K562 (cell line): ENCODE data around the gene SMIM35. TPM values are rescaled to one million over a fixed set of nuclear protein-coding genes. Genes with fewer than 3 reads are reported as not detected.

Experiments used
- ATAC-seq: fragments of 200-7000 bp; cut with Tn5 transposase; 3 replicates; pipeline ENCODE4 v1.9.1; 2020; ENCODE audit warnings: moderate library complexity
- BruUV-seq: library from RNA; stranded (reverse); fragments of 400-500 nt; replicated peaks from 2 replicates; lab custom pipeline; 2021; lab: Mats Ljungman, UMichigan
- CTCF ChIA-PET: fragments of 300-600 bp; formaldehyde crosslinking; extraction: SDS; loops from one replicate; lab custom pipeline; 2021; ENCODE audit warnings: low intra/inter-chr PET ratio; lab: Yijun Ruan, JAX
- POLR2A ChIA-PET: fragments of 300-600, 350-650 bp; sonication (Branson Sonifier 250); formaldehyde crosslinking; extraction: SDS; loops from one replicate; lab custom pipeline; 2021; ENCODE audit warnings: antibody characterized with exemption, inconsistent platforms; lab: Yijun Ruan, JAX
- DNase-seq, 4 experiments: peaks; one replicate each; pipeline versions ENCODE4 v3.0.0 to v3.0.0-alpha.2; 2011 to 2018; ENCODE audit warnings: low spot score in 3 of 4, mixed read lengths in 3 of 4; ENCODE audit errors: extremely low read depth in 1 of 4
- FAIRE-seq: peaks from 2 replicates; lab custom pipeline; 2011; peaks lifted over from hg19 to GRCh38; lab: Jason Lieb, UNC
- H2AFZ ChIP-seq: 2 replicates; pipeline ENCODE4 v1.6.0; 2011; ENCODE audit warnings: low read depth, low read length, control low read depth, inconsistent platforms
- H3K27ac ChIP-seq: fragments of 200-600 bp; 3 replicates; pipeline ENCODE4 v1.8.0; 2011; ENCODE audit warnings: low read depth, mild to moderate bottlenecking, control low read depth, inconsistent platforms, low read length, moderate library complexity, mixed read lengths; ENCODE audit errors: extremely low read depth
- H3K27me3 ChIP-seq, 2 experiments: fragments of 300-600 bp in 1 of 2; 2 replicates in 1 of 2; 3 replicates in 1 of 2; pipeline versions ENCODE4 v1.6.0 to v1.8.0; 2011; ENCODE audit warnings: inconsistent platforms in 2 of 2, low read length in 2 of 2, mild to moderate bottlenecking in 1 of 2, mixed read lengths in 1 of 2, moderate library complexity in 1 of 2; ENCODE audit not compliant: control insufficient read depth in 2 of 2, insufficient read depth in 2 of 2
- H3K36me3 ChIP-seq: fragments of 300-600 bp; 3 replicates; pipeline ENCODE4 v1.8.0; 2011; ENCODE audit warnings: mild to moderate bottlenecking, low read length, inconsistent platforms; ENCODE audit not compliant: control insufficient read depth, insufficient read depth
- H3K4me1 ChIP-seq, 2 experiments: fragments of 200-600 bp in 1 of 2; replicated peaks in 1 of 2; 2 replicates in 1 of 2; 3 replicates in 1 of 2; pipeline versions ENCODE4 v1.5.1 to v1.8.0; 2011; ENCODE audit warnings: inconsistent platforms in 2 of 2, low read length in 2 of 2, mild to moderate bottlenecking in 1 of 2, mixed read lengths in 1 of 2, moderate library complexity in 1 of 2; ENCODE audit not compliant: control insufficient read depth in 2 of 2, insufficient read depth in 2 of 2
- H3K4me2 ChIP-seq: 2 replicates; pipeline ENCODE4 v1.6.1; 2011; ENCODE audit warnings: low read length, control low read depth, inconsistent platforms, mixed read lengths; ENCODE audit not compliant: insufficient read depth
- H3K4me3 ChIP-seq: fragments of 200-600 bp; sonication (generic), shearing (Covaris generic); 2 replicates; pipeline ENCODE4 v1.5.1; 2016; ENCODE audit warnings: control low read depth, inconsistent platforms
- H3K79me2 ChIP-seq: fragments of 200-600 bp; 3 replicates; pipeline ENCODE4 v1.8.0; 2011; ENCODE audit warnings: low read length, inconsistent platforms; ENCODE audit not compliant: control insufficient read depth, insufficient read depth
- H3K9ac ChIP-seq, 2 experiments: 2 replicates each; pipeline versions ENCODE4 v1.6.0 to v1.6.1; 2011; ENCODE audit warnings: low read depth in 2 of 2, low read length in 2 of 2, control low read depth in 1 of 2, inconsistent platforms in 1 of 2, mild to moderate bottlenecking in 1 of 2, mixed read lengths in 1 of 2; ENCODE audit not compliant: insufficient read depth in 1 of 2
- H3K9me1 ChIP-seq: one replicate; pipeline ENCODE4 v1.6.0; 2011; ENCODE audit warnings: inconsistent platforms, mild to moderate bottlenecking, low read length, moderate library complexity; ENCODE audit not compliant: control insufficient read depth, insufficient read depth
- H3K9me3 ChIP-seq: replicated peaks from 2 replicates; pipeline ENCODE4 v1.5.1; 2011; ENCODE audit warnings: low read depth, low read length, inconsistent platforms; ENCODE audit not compliant: control insufficient read depth, insufficient read depth
- H4K20me1 ChIP-seq: replicated peaks from 2 replicates; pipeline ENCODE4 v1.6.1; 2011; ENCODE audit warnings: low read length, inconsistent platforms, mixed read lengths; ENCODE audit not compliant: control insufficient read depth, insufficient read depth
- BCLAF1 ChIP-seq, 2 experiments: fragments of 450-650 bp in 1 of 2; IDR thresholded peaks; 2 replicates each; pipeline ENCODE4 v1.6.1; 2011 to 2017; ENCODE audit warnings: low read depth in 2 of 2, antibody characterized with exemption in 1 of 2, borderline replicate concordance in 1 of 2, low read length in 1 of 2, mild to moderate bottlenecking in 1 of 2, mixed read lengths in 1 of 2; ENCODE audit not compliant: control insufficient read depth in 1 of 2
- E2F4 ChIP-seq: sonication (generic); formaldehyde crosslinking; IDR thresholded peaks from 2 replicates; pipeline ENCODE4 v1.8.0; 2022; ENCODE audit warnings: mild to moderate bottlenecking, low read depth, missing genetic modification reagents
- GABPB2 ChIP-seq: fragments of 250-450 bp; sonication (Bioruptor Pico); conservative IDR thresholded peaks from 2 replicates; pipeline ENCODE4 v1.5.1; 2021; ENCODE audit warnings: mild to moderate bottlenecking
- GTF2B ChIP-seq: IDR thresholded peaks from 2 replicates; pipeline ENCODE4 v1.6.1; 2011; ENCODE audit not compliant: insufficient read length; ENCODE audit errors: extremely low read depth
- HLTF ChIP-seq: fragments of 450-650 bp; IDR thresholded peaks from 2 replicates; pipeline ENCODE4 v1.6.1; 2016
- MAFK ChIP-seq: IDR thresholded peaks from 2 replicates; pipeline ENCODE4 v1.6.1; 2011; ENCODE audit warnings: low read length, improper control_type of control experiment
- NCOA4 ChIP-seq: fragments of 450-650 bp; IDR thresholded peaks from 2 replicates; pipeline ENCODE4 v1.6.1; 2018; ENCODE audit warnings: mild to moderate bottlenecking; ENCODE audit not compliant: partially characterized antibody
- PHB ChIP-seq: fragments of 250-450 bp; sonication (Bioruptor Pico); IDR thresholded peaks from 2 replicates; pipeline ENCODE4 v1.5.0; 2021
- PYGO2 ChIP-seq: fragments of 450-650 bp; IDR thresholded peaks from 2 replicates; pipeline ENCODE4 v1.6.1; 2016; ENCODE audit warnings: mild to moderate bottlenecking, missing genetic modification characterization, moderate library complexity, missing compliant biosample characterization
- SFPQ ChIP-seq: fragments of 200-400 bp; formaldehyde crosslinking; IDR thresholded peaks from 2 replicates; pipeline ENCODE4 v1.6.1; 2017; ENCODE audit warnings: mild to moderate bottlenecking, low read depth, low read length, moderate library complexity
- SRSF1 ChIP-seq: fragments of 200-400 bp; formaldehyde crosslinking; IDR thresholded peaks from 2 replicates; pipeline ENCODE4 v1.6.1; 2017; ENCODE audit warnings: mild to moderate bottlenecking, low read depth, low read length, moderate library complexity
- ZNF282 ChIP-seq: sonication (generic); formaldehyde crosslinking; IDR thresholded peaks from 2 replicates; pipeline ENCODE4 v1.8.1; 2023; ENCODE audit warnings: missing genetic modification reagents
- ZNF316 ChIP-seq: fragments of 450-650 bp; IDR thresholded peaks from 2 replicates; pipeline ENCODE4 v1.6.1; 2016
- ZNF324 ChIP-seq: fragments of 250-450 bp; sonication (Bioruptor Pico); IDR thresholded peaks from 2 replicates; pipeline ENCODE4 v1.4.0; 2020; ENCODE audit warnings: mild to moderate bottlenecking
- ZNF589 ChIP-seq: fragments of 200-800 bp; sonication (Bioruptor generic); IDR thresholded peaks from 2 replicates; pipeline ENCODE4 v1.6.1; 2016; ENCODE audit warnings: low read depth, missing genetic modification characterization, missing compliant biosample characterization
- ZNF778 ChIP-seq: fragments of 450-650 bp; formaldehyde crosslinking; IDR thresholded peaks from 2 replicates; pipeline ENCODE4 v1.4.0; 2020; ENCODE audit warnings: mild to moderate bottlenecking, moderate library complexity
- ZNF780A ChIP-seq: fragments of 250-450 bp; sonication (Bioruptor Pico); IDR thresholded peaks from 2 replicates; pipeline ENCODE4 v1.5.0; 2021; ENCODE audit warnings: mild to moderate bottlenecking
- WGBS: fragments of 100-300 bp; shearing (Covaris generic); methylation state at CpG from one replicate; pipeline ENCODE4 v1.1.6; 2016; ENCODE audit warnings: low coverage, mixed read lengths; ENCODE audit not compliant: insufficient coverage; ENCODE audit errors: missing lambda C conversion rate; 5-methylcytosine and 5-hydroxymethylcytosine counted together
- in situ Hi-C: fragments of 300-500 bp; cut with MboI; formaldehyde crosslinking; loops from 4 replicates; pipeline ENCODE4 v1.15.0; 2018; ENCODE audit warnings: inconsistent platforms, mixed read lengths
- intact Hi-C: fragments of 100-400 bp; cut with micrococcal nuclease; formaldehyde crosslinking; loops from 2 replicates; pipeline ENCODE4 v1.14.2; 2022
- polyA plus RNA-seq, 8 experiments: library from polyadenylated mRNA; depleted of rRNA in 4 of 8; stranded (reverse) in 5 of 8; unstranded in 3 of 8; fragments of >200 nt; fragmentation: Nextera tagmentation in 2 of 8; fragmentation: Illumina TruSeq in 1 of 8; extraction: Ambion mirVana in 2 of 8; extraction: Trizol in 1 of 8; gene quantifications; 2 replicates each; pipeline versions ENCODE4 v1.2.1 to v1.2.3, GENCODE V29; 2011 to 2014; ENCODE audit warnings: inconsistent platforms in 1 of 8, missing spikeins in 1 of 8
- total RNA-seq, 7 experiments: library from RNA; depleted of rRNA in 6 of 7; stranded (reverse); fragments of >200 nt in 6 of 7; fragmentation: Illumina TruSeq in 2 of 7; extraction: Trizol in 2 of 7; gene quantifications; 2 replicates each; pipeline versions ENCODE4 v1.2.1 to v1.2.3, GENCODE V29; 2011 to 2021; ENCODE audit warnings: low replicate concordance in 1 of 7

The SMIM35 gene
- total and polyA plus RNA-seq, 9 of the 15 experiments (the other 6 are each of a cell fraction or from before 2014, with no cell fraction given), result 0.03 TPM; not detected in 7

GRCh38 chr11:118003456-118003855 is 83.3 kb downstream of the SMIM35 start:
- CTCF ChIA-PET, result no interaction called here
- FAIRE-seq, result no peak
- TF ChIP-seq BCLAF1 (IDR thresholded peaks at IDR 0.05; ENCODE audit: borderline replicate concordance in 1 of 2, control insufficient read depth in 1 of 2, low read depth in 2 of 2, low read length in 1 of 2) (0 out of 4 replicates have a peak, but pooled peaks of 1 of the 2 experiments have one; percentile 18), MAFK (peak; percentile 19; the same call in 1 of the 2 replicates), ZNF589 (CRISPR knock-in tag) (peak; percentile 15; the same call in 1 of the 2 replicates), GABPB2 (no peak), PYGO2 (tag) (no peak), GTF2B (no peak), PHB (no peak), ZNF778 (CRISPR knock-in tag) (no peak), ZNF282 (CRISPR knock-in tag) (no peak), NCOA4 (peak; percentile 12), SRSF1 (no peak), ZNF316 (peak; percentile 84), SFPQ (no peak), ZNF780A (CRISPR knock-in tag) (no peak), E2F4 (no peak), ZNF324 (no peak), HLTF (no peak)

More at GRCh38 chr11:118003456-118003855, 83.3 kb downstream of the SMIM35 start:
- Histone ChIP-seq H3K4me3 (no peak overlapping the region), H3K4me2 (peak overlapping the region; percentile 73), H3K9ac (peak overlapping the region in 1 of 2 experiments; percentile 68; a peak in 2 of 4 replicates), H2AFZ (peak overlapping the region; percentile 79), H3K9me1 (no peaks in the 10 kb centered on the region), H3K79me2 (no peaks in the 10 kb centered on the region), H4K20me1 (no peaks in the 10 kb centered on the region), H3K27ac (peak overlapping the region; percentile 90), H3K9me3 (no peaks in the 10 kb centered on the region; the same call in 1 of the 2 replicates), H3K36me3 (no peaks in the 10 kb centered on the region; the same call in 2 of the 3 replicates), H3K27me3 (no peaks in the 10 kb centered on the region), H3K4me1 (peaks cover 76 to 81% of the 10 kb centered on the region in 2 experiments)
- POLR2A ChIA-PET, result interaction anchor here (0.6 to 1.8 kb wide), 7 partner anchors 9 to 96 kb away, joined by 3 to 8 read pairs (median 4); partner anchors contain the start of gene IL10RA
- intact Hi-C loops (loop anchor here (2.0 kb wide), 1 partner anchor 53 kb away; no protein-coding TSS in a partner anchor), in situ Hi-C loops (no loop called here)
- WGBS, result 36% methylated on average over 4 of the region's 4 CpGs
- ATAC-seq (no peak), DNase-seq (no peak)
- no TSS peak for BruUV-seq
